Measurements from ENCODE around the gene SLC7A11.
A peak's percentile ranks its signal among the peaks of the same experiment; 100 is the strongest.

SLC7A11 gene

GRCh38 chr4:138140879-138141278, 101.3 kb downstream of the SLC7A11 start:
- DNase-seq, result no peak

GRCh38 chr4:138138774-138139173, 103.4 kb downstream of the SLC7A11 start:
- DNase-seq, result no peak

GRCh38 chr4:138135610-138136009, 106.5 kb downstream of the SLC7A11 start:
- DNase-seq, result no peak

- DNase-seq, result no peak
Measured at GRCh38 chr4:138118270-138118669, 123.9 kb downstream of the SLC7A11 start.

GRCh38 chr4:138115053-138115452, 127.1 kb downstream of the SLC7A11 start:
- no peak for DNase-seq

GRCh38 chr4:138114434-138114833, 127.7 kb downstream of the SLC7A11 start:
- peak; percentile 38 for DNase-seq

All from DMS79 (cell line).